ENCODE data around the gene USP53.
"Not testable (repeated sequence)": the region's sequence is repeated elsewhere in the genome, so short reads cannot be mapped to it uniquely, and the experiment has no call there.

The USP53 gene

DNA sequence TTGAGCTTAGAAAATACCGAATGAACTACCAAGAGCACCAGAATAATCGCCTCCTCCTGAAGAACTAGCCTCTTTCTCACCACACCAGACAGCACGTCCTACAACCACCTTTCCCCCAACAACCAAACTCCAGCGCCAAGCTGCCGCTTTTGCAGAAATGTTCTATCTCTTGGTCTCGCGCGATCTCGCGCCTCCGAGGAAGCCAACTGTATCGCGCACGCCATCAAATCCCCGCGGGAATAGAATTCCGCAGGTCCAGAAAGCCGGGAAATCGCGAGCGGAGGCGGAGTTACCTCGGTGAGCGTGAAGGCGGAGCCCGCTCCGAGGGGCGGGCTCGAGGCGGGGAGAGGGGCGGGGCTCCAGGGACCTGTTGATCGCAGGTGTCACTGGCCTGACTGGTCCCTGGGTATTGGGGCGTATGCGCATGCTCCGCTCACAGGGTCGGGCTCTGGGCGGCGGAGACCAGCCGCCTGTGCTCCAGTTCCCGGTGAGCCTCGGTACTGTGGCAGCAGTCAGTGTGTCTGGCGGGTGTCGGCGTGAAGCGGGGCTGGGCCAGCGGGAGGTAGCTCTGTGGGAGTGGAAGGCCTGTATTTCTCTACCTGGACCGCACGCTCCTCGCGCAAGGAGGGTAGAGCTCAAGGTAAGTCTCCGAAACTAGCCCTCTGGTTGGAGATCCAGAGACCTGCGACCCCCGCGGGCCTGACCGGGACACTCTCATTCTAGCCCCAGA is at the start of gene USP53:
TSS of gene USP53 (plus strand) at position 480 of the 730 bp plus-strand sequence. CDS start 27,047 bp downstream, outside the sequence.
- no peak for DNase-seq

DNA sequence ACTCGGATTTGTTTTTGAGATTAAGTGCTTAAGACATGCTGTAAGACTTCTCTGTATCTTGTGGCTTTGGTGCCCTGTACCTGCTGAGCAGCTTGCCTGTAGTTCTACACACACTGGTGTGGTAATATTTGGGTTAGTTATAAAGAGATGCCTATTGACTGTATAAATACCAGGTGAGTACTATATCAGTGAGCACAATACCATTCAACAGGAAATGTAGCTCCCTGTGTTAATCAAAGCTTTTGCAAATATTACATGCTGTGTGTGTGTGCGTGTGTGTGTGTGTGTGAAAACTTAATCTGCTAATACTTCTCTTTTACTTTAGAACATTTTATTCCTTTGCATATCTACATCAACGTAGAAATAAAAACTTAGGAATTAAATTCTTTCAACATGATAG is 46.7 kb upstream of the USP53 start:
- no peak for DNase-seq

DNA sequence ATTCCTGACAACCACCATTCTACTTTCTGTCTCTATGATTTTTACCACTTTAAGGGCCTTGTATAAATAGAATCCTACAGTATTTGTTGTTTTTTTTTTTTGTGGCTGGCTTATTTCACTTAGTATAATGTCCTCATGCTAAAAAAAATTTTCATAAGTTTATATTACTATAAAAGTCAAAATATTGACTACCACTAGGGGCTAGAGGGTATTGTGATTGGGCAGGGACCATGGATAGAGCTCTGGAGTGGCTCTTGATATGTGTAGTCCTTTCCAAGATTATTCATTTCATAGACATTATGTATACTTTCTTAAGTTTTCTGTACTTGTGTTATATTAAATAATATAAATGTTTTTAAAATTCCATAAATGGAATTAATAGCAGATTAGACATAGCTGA is 42.3 kb upstream of the USP53 start:
- DNase-seq = no peak

DNA sequence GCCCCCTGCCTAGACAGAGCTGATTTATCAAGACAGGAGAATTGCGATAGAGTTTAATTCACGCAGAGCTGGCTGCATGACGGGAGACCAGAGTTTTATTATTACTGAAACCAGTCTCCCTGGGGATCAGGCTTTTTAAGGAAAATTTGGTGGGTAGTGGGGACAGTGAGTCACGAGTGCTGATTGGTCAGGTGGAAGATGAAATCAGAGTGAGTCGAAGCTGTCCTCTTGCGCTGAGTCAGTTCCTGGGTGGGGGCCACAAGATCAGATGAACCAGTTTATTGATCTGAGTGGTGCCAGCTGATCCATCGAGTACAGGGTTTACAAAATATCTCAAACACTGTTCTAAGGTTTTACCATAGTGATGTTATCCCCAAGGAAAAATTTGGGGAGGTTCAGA is 40.3 kb upstream of the USP53 start:
- DNase-seq = no peak

DNA sequence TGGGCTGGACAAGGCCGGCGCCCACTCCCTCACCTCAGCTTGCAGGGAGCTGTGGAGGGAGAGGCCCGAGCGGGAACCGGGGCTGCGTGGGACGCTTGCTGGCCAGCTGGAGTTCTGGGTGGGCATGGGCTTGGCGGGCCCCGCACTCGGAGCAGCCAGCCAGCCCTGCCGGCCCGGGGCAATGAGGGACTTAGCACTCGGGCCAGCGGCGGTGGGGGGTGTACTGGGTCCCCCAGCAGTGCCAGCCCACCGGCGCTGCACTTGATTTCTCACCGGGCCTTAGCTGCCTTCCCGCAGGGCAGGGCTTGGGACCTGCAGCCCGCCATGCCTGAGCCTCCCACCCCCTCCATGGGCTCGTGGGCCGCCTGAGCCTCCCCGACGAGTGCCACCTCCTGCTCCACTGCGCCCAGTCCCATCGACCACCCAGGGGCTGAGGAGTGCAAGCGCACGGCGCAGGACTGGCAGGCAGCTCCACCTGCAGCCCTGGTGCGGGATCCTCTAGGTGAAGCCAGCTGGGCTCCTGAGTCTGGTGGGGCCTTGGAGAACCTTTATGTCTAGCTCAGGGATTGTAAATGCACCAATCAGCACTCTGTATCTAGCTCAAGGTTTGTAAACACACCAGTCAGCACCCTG is 38.7 kb upstream of the USP53 start:
- not testable (repeated sequence) for DNase-seq

DNA sequence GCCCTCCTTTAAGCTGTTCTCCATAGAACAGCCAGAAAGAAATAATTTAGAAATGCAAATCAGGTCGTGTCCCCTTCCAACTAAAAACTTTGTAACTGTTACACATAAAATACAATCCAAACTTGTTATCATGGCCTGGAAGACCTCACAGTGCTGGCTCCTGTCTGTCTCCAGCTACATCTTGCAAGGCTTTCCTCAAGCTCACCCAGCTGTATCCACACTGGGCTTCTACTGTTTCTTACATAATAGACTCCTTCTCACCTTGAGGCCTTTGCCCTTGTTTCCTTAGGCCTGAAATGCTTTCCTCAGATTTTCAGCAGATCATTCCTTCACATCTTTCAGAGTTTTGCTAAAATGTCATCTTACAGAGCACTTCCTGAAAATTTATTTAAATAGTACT is 33.5 kb upstream of the USP53 start:
- DNase-seq = no peak

DNA sequence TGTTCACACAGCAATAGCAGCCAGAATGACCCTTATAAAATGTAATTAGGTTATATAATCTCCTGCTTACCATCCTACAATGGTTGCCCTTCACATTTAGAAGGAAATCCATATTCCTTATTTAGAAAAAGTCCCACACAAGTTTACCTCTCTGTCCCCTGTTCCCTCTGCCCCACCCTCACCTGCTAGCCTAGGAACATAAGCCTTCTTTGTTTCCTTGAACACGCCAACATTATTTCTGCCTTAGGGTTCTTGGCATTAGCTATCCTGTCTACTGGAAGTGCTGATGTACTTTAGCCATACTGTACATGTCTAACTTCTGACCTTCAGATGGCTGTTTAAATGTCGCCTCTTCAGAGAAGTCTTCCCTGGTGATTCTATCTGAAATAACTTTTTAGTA is 28.4 kb upstream of the USP53 start:
- DNase-seq = no peak

DNA sequence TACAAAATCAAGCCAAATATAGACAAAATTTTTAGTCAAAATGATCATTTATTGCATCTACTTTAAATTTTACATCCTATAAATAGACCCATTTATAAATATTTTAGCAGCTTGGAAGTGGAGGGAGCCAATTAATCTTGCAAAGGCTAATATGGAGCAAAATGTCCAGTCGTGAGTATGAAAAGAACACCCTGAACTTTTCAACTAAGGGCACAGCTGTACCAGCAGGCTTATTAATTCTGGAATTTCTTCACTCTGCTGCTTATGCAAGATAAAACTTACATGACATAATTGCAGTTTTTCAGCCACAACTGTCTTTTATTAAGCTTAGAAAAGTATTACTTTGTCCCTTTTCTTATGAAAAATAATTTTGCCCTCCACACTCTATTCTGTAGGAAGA is 22.9 kb upstream of the USP53 start:
- DNase-seq = no peak

DNA sequence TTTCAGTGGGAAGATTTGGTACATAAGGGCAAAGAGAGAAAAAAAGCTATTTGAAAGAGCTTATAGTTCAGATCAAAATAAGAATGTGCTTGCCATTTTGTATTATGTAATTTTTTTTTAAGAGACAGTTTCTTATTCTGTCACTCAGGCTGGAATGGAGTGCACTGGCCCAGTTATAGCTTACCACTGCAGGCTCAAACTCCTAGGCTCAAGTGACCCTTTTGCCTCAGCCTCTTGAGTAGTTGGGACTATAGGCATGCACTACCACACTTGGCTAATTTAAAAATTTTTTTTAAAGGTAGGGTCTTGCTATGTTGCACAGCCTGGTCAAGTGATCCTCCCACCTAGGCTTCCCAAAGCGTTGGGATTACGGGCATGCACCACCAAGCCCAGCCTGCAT is 22.2 kb upstream of the USP53 start:
- DNase-seq = no peak

DNA sequence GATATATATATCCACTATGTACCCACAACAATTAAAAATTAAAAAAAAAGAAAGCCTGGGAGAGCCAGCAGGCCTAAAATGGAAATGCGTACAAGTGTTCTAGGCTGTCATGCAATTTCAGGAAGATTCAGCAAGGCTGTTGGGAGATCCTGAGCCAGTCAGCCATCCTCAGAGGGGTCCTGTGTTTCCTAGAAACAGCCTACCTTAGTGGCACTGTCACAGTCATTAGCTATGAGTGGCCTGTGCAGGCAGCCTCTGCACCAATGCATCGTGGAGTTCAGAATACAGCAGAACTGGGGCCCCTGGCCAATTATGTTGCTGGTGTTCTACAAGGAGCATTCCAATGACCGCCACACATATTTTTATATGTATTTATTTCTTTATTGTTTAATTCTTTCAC is 21.0 kb upstream of the USP53 start:
- DNase-seq = no peak

DNA sequence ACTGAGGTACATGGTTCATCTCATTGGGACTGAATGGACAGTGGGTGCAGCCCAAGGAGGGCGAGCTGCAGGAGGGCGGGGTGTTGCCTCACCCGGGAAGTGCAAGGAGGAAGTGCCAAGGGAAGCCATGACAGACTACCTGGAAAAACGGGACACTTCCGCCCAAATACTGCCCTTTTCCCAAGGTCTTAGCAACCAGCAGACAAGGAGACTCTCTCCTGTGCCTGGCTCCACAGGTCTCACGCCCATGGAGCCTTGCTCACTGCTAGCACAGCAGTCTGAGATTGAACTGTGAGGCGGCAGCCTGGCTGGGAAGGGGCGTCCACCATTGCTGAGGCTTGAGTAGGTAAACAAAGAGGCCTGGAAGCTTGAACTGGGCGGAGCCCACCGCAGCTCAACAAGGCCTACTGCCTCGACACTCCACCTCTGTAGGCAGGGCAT is 14.7 kb upstream of the USP53 start:
- DNase-seq = no peak

DNA sequence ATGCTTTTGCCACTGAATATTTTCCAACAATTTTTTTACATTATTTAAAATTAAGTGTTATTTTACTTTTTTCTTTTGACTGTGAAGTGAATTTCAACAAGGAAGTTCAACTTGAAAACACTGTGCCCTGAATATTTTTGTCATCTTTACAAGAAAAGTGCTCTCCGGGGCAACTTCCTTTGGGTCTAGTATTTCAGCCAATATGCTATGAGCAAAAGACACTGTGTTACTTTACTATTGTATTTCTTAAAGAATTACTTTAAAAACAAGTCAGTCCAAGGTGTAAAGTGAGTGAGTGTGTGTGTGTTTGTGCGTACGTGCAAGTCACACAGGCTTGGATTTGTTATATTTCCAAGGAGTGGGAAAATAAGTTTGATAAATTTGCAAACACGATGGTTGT is 7.6 kb upstream of the USP53 start:
- DNase-seq = no peak

DNA sequence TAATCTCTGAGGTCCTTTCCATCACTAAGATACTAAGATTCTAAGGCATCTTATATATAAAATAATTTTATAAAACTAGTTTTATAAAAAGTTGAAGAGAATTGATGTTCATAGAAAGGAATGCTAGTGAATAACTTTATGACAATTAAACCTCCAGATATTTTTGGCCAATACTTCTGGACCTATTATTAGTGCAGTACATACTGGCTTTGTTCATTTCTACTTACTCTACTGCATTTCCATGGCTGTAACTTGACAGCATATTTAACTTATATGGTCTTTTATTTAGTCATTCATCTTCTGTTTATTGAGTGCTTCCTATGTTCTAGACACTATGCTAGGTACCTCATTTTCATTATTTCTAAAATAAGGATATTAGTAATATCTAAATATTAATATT is 6.8 kb upstream of the USP53 start:
- DNase-seq = no peak

DNA sequence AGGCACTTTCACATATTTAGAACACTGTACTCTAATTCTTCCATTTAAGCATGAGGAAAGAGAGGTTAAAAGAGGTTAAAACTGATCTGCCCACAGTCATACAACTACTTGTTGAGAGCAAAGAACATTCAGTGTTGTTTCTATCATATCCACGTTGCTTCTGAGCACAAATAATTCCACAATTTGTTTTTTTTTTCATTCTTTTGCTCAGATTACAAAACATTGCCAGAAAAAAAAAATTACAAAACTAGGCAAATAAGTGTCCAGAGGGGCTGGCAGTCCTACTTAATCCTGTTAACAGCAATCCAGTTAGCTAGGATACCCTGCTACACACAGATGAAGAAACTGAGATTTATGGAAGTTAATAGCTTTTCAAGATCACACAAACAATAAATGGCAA is 6.3 kb upstream of the USP53 start:
- no peak for DNase-seq

DNA sequence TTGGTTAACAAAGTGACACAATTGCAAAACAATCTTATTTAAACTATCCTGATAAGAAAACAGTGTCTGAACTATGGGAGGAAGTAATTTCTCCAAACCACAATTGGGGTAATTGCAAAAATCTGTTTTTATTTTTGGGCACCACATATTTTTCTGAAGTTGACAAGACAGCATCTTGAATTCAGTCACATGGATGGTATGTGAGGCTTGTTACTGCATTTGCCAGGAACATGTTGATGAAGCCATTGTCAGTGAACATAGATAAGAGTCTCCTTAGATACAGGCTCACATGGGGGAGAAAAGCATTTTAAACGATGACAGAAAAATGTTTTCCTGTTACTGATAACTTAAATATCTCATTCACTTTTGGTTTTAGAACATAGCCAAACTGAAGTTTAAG is 5.5 kb upstream of the USP53 start:
- no peak for DNase-seq

DNA sequence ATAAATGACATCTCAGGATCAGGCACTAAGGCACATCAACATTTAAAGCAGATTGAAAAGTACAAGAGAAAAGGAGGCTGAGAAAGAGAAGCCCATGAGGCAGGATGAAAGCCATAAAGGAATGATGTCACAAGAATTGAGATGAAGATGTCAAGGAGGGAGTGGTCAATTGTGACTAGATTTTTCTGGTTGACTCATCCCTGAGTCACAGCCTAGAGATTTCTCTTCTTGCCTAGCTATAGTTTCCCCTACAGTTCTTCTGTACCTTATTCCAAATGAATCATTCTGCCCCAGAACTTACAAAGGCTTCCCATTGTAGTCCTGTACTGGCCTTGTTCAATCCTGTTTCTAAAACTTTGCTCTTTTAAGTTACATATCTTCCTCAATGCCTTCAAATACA is 3.4 kb upstream of the USP53 start:
- DNase-seq = no peak

DNA sequence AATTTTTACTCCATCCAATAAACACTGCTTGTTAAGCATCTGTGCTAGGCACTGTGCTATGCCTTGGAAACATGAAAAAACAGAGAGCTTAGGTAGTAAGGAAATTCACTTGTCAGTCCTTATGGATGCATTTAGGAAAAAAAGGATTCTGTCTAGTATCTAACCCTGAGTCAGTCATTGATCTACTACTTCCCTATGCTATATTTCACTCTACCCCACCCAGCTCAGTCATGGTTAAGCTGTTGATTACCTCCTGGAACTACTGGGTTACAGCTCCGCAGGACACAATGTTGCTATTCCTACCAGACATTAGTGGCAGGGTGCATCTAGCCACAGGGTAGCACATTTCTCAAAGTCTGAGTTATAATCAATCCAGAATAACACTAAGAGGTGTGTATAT is 2.9 kb upstream of the USP53 start:
- DNase-seq = no peak

DNA sequence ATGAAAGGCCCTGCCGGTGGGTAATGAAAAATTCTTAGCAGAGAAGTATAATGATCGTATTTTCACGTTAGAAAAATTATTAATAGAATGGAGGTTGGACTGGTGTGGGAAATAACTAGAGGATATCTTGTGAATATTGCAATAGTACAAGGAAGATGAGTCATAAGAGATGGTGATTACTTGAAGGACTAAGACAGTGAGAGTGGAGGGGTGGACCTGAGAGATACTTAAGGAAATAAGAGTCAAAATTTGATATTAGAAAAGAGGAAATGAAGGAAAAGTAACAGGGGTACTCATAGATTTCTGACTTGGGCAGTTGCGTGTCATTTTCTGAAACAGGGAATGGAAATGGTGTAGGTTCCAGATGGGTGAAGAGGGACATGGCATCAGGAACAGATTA is 1.7 kb upstream of the USP53 start:
- DNase-seq = no peak

DNA sequence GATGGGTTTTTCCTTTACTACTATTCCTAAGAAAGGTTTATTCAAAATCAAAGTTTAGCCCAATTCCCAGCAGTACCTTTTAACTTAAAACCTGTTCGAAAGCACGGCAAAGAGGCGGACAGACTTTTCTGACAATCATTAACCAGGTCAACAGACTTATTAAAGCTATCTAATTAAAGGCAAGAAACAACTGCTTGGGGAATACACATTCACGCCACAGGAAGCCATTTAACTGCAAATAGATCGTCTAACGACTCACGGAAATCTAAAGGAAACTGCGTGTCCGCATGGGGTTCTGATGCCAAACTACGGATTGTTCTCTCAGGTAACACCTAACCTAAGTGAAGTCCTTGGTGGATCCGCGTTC is 663 bp upstream of the USP53 start:
- DNase-seq = no peak

DNA sequence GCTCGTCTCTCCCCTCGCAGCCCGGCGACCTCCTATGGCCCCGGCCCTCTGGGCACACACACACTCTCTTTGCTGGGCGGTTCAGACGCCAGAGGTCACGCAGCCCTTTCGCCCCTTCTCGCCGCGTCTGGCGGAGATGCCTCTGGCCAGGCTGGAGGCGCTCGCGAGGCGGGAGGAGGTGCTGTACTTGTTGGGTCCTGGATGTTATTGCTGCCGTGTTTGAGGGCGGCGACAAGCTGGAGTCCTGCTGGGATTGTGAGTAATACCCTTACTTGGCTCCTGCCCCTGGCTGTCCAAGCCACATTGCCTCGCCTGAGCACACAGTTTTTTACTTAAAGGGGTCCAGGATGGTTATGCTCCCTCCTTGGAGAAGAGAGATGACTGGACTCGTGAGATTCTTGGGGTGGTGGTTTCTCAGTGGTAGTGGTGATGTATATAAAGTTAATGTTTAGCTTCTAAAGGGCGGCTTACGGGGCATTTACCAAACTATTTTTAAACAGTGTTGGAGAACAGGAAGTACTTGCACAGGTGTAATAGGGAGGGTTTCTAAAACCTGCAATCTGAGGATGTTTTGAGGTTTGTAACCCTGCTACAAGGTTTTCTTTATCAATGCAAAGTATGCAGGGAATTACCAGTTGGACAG is 572 bp downstream of the USP53 start:
- DNase-seq = no peak

DNA sequence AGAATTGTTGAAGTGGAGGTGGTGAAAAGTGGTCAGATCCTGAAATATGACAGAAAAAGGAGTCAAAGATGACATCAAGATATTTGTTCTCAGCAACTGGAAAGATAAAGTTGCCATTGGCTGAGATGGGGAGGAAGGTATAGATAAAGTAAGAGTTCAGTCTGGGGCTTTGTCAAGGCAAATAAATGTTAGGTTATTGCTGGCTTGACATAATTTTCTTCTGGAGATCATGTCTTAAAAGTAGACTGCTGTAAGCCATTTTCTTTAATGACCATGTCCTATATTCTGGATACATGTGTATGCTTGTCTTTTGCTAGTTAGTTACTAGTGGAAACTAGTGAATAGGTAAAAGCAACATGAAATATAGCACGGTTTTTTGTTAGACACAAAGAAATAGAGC is 5.6 kb downstream of the USP53 start:
- no peak for DNase-seq

DNA sequence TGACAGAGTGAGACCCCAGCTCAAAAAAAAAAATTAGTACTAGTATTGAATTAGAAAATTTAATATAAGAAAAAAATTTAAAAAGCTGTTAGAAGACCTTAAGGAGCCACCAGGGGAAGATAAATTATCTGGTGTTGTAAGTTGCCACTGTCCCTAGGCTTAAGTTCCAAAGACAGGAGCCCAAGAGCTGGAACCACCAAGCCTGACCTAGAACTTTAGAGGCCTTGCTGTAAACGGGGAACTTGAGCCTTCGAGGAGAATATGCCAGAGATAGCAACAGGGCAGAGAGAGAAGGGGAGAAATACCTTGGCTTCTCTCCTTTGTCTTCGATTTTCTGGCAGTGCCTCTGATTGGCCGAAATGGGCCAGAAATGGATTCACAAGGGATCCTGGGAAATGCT is 8.9 kb downstream of the USP53 start:
- no peak for DNase-seq

DNA sequence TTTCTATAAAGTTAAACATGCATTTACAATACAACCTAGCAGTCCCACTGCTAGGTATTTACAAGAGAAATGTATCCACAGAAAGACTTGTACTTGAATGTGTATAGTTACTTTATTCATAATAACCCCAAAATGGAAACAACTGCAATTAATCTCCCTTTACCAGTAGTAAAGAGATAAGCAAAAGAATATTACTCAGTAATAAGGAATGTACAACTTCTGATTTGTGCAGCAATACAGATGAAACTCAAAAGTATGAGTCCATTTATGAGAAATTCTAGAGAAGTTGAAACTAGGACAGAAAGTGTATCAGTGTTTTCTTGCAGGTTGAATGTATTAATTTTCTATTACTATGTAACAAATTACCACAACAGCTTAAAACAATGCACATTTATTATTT is 15.2 kb downstream of the USP53 start:
- DNase-seq = no peak

DNA sequence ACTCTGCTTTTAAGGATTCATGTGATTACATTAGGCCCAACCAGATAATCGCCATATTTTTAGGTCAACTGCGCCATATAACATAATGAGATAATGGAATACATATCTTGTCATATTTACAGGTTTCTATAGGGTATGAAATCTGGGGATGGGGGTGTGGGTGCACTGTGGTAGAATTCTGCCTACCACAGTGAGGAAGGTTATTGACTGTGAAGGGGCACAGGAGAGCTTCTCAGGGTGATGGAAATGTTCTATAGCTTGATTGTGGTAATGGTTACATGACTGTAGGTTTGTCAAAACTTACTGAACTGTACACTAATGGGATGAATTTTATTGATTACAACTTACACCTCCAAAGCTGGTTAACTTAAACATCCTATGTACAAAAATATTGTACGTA is 15.9 kb downstream of the USP53 start:
- DNase-seq = no peak
